Measurements from ENCODE around the gene MAGEB2.
"Not testable (repeated sequence)": the region's sequence is repeated elsewhere in the genome, so short reads cannot be mapped to it uniquely, and the experiment has no call there.

Gene MAGEB2
- total RNA-seq, result 0 reads per million in 3 donors

- Histone ChIP-seq H3K27ac (ENCODE audit: insufficient read depth, low read length, poor library complexity, severe bottlenecking) (no peak within 1 kb of the TSS), H3K27me3 (replicated peaks; ENCODE audit: control insufficient read depth, insufficient read depth, low read length, poor library complexity, severe bottlenecking) (no peaks in the 10 kb centered on the region), H3K4me1 (ENCODE audit: control insufficient read depth, insufficient read depth, low read length, poor library complexity, severe bottlenecking) (no peaks in the 10 kb centered on the region), H3K4me3 (ENCODE audit: insufficient read depth, low read depth, low read length, poor library complexity, severe bottlenecking) (no peak within 1 kb of the TSS), H3K36me3 (ENCODE audit: control insufficient read depth, insufficient read depth, low read length) (no peaks in the 10 kb centered on the region), H3K9me3 (ENCODE audit: control insufficient read depth, low read length) (no peaks in the 10 kb centered on the region)
- DNase-seq, result no peak
These were observed at the start of gene MAGEB2 for GRCh38 chrX:30215357-30215843. MAGEB2 (plus strand) TSS chrX:30215563; CDS start chrX:30218581, 3,018 bp downstream.

GRCh38 chrX:30170900-30171299 lies 44.5 kb upstream of the MAGEB2 start:
- DNase-seq, result no peak
- H3K36me3 ChIP-seq (ENCODE audit: control insufficient read depth, insufficient read depth, low read length), result no peaks in the 10 kb centered on the region

GRCh38 chrX:30181353-30181752 lies 34.0 kb upstream of the MAGEB2 start:
- H3K27me3 ChIP-seq (replicated peaks; ENCODE audit: control insufficient read depth, insufficient read depth, low read length, poor library complexity, severe bottlenecking), result no peaks in the 10 kb centered on the region
- no peak overlapping the region for H3K27ac ChIP-seq (ENCODE audit: insufficient read depth, low read length, poor library complexity, severe bottlenecking)
- H3K9me3 ChIP-seq (ENCODE audit: control insufficient read depth, low read length), result no peaks in the 10 kb centered on the region
- H3K4me3 ChIP-seq (ENCODE audit: insufficient read depth, low read depth, low read length, poor library complexity, severe bottlenecking), result no peak overlapping the region
- H3K36me3 ChIP-seq (ENCODE audit: control insufficient read depth, insufficient read depth, low read length), result no peaks in the 10 kb centered on the region
- H3K4me1 ChIP-seq (ENCODE audit: control insufficient read depth, insufficient read depth, low read length, poor library complexity, severe bottlenecking), result no peaks in the 10 kb centered on the region
- no peak for DNase-seq

More at GRCh38 chrX:30170900-30171299, 44.5 kb upstream of the MAGEB2 start:
- Histone ChIP-seq H3K9me3 (ENCODE audit: control insufficient read depth, low read length) (no peaks in the 10 kb centered on the region), H3K27me3 (replicated peaks; ENCODE audit: control insufficient read depth, insufficient read depth, low read length, poor library complexity, severe bottlenecking) (no peaks in the 10 kb centered on the region), H3K4me1 (ENCODE audit: control insufficient read depth, insufficient read depth, low read length, poor library complexity, severe bottlenecking) (no peaks in the 10 kb centered on the region), H3K27ac (ENCODE audit: insufficient read depth, low read length, poor library complexity, severe bottlenecking) (no peak overlapping the region), H3K4me3 (ENCODE audit: insufficient read depth, low read depth, low read length, poor library complexity, severe bottlenecking) (no peak overlapping the region)

- no peaks in the 10 kb centered on the region for H3K9me3 ChIP-seq (ENCODE audit: control insufficient read depth, low read length)
- no peaks in the 10 kb centered on the region for H3K36me3 ChIP-seq (ENCODE audit: control insufficient read depth, insufficient read depth, low read length)
- DNase-seq, result no peak
- H3K27ac ChIP-seq (ENCODE audit: insufficient read depth, low read length, poor library complexity, severe bottlenecking), result no peak overlapping the region
- H3K4me3 ChIP-seq (ENCODE audit: insufficient read depth, low read depth, low read length, poor library complexity, severe bottlenecking), result no peak overlapping the region
- no peaks in the 10 kb centered on the region for H3K27me3 ChIP-seq (replicated peaks; ENCODE audit: control insufficient read depth, insufficient read depth, low read length, poor library complexity, severe bottlenecking)
- no peaks in the 10 kb centered on the region for H3K4me1 ChIP-seq (ENCODE audit: control insufficient read depth, insufficient read depth, low read length, poor library complexity, severe bottlenecking)
These were observed 31.8 kb upstream of the MAGEB2 start for GRCh38 chrX:30183554-30183953.

GRCh38 chrX:30190426-30190825 lies 24.9 kb upstream of the MAGEB2 start:
- Histone ChIP-seq H3K36me3 (ENCODE audit: control insufficient read depth, insufficient read depth, low read length) (no peaks in the 10 kb centered on the region), H3K27me3 (replicated peaks; ENCODE audit: control insufficient read depth, insufficient read depth, low read length, poor library complexity, severe bottlenecking) (no peaks in the 10 kb centered on the region), H3K4me1 (ENCODE audit: control insufficient read depth, insufficient read depth, low read length, poor library complexity, severe bottlenecking) (no peaks in the 10 kb centered on the region), H3K9me3 (ENCODE audit: control insufficient read depth, low read length) (no peaks in the 10 kb centered on the region), H3K4me3 (ENCODE audit: insufficient read depth, low read depth, low read length, poor library complexity, severe bottlenecking) (no peak overlapping the region), H3K27ac (ENCODE audit: insufficient read depth, low read length, poor library complexity, severe bottlenecking) (no peak overlapping the region)
- DNase-seq, result no peak

GRCh38 chrX:30193910-30194309 lies 21.5 kb upstream of the MAGEB2 start:
- H3K27ac ChIP-seq (ENCODE audit: insufficient read depth, low read length, poor library complexity, severe bottlenecking); H3K36me3 ChIP-seq (ENCODE audit: control insufficient read depth, insufficient read depth, low read length); H3K4me3 ChIP-seq (ENCODE audit: insufficient read depth, low read depth, low read length, poor library complexity, severe bottlenecking); H3K9me3 ChIP-seq (ENCODE audit: control insufficient read depth, low read length); H3K4me1 ChIP-seq (ENCODE audit: control insufficient read depth, insufficient read depth, low read length, poor library complexity, severe bottlenecking); DNase-seq; H3K27me3 ChIP-seq (replicated peaks; ENCODE audit: control insufficient read depth, insufficient read depth, low read length, poor library complexity, severe bottlenecking): not testable (repeated sequence)

- H3K36me3 ChIP-seq (ENCODE audit: control insufficient read depth, insufficient read depth, low read length), result no peaks in the 10 kb centered on the region
- no peak for DNase-seq
- no peaks in the 10 kb centered on the region for H3K9me3 ChIP-seq (ENCODE audit: control insufficient read depth, low read length)
- no peaks in the 10 kb centered on the region for H3K4me1 ChIP-seq (ENCODE audit: control insufficient read depth, insufficient read depth, low read length, poor library complexity, severe bottlenecking)
- H3K27me3 ChIP-seq (replicated peaks; ENCODE audit: control insufficient read depth, insufficient read depth, low read length, poor library complexity, severe bottlenecking), result no peaks in the 10 kb centered on the region
- no peak overlapping the region for H3K27ac ChIP-seq (ENCODE audit: insufficient read depth, low read length, poor library complexity, severe bottlenecking)
- H3K4me3 ChIP-seq (ENCODE audit: insufficient read depth, low read depth, low read length, poor library complexity, severe bottlenecking), result no peak overlapping the region
These were observed 19.0 kb upstream of the MAGEB2 start for GRCh38 chrX:30196322-30196721.

- no peaks in the 10 kb centered on the region for H3K36me3 ChIP-seq (ENCODE audit: control insufficient read depth, insufficient read depth, low read length)
- H3K27me3 ChIP-seq (replicated peaks; ENCODE audit: control insufficient read depth, insufficient read depth, low read length, poor library complexity, severe bottlenecking), result no peaks in the 10 kb centered on the region
- no peak overlapping the region for H3K4me3 ChIP-seq (ENCODE audit: insufficient read depth, low read depth, low read length, poor library complexity, severe bottlenecking)
- no peak for DNase-seq
- no peak overlapping the region for H3K27ac ChIP-seq (ENCODE audit: insufficient read depth, low read length, poor library complexity, severe bottlenecking)
- no peaks in the 10 kb centered on the region for H3K4me1 ChIP-seq (ENCODE audit: control insufficient read depth, insufficient read depth, low read length, poor library complexity, severe bottlenecking)
- no peaks in the 10 kb centered on the region for H3K9me3 ChIP-seq (ENCODE audit: control insufficient read depth, low read length)
These were observed 3.2 kb upstream of the MAGEB2 start for GRCh38 chrX:30212172-30212571.

- no peaks in the 10 kb centered on the region for H3K36me3 ChIP-seq (ENCODE audit: control insufficient read depth, insufficient read depth, low read length)
- no peaks in the 10 kb centered on the region for H3K27me3 ChIP-seq (replicated peaks; ENCODE audit: control insufficient read depth, insufficient read depth, low read length, poor library complexity, severe bottlenecking)
- no peaks in the 10 kb centered on the region for H3K4me1 ChIP-seq (ENCODE audit: control insufficient read depth, insufficient read depth, low read length, poor library complexity, severe bottlenecking)
- no peak overlapping the region for H3K27ac ChIP-seq (ENCODE audit: insufficient read depth, low read length, poor library complexity, severe bottlenecking)
- DNase-seq, result no peak
- H3K4me3 ChIP-seq (ENCODE audit: insufficient read depth, low read depth, low read length, poor library complexity, severe bottlenecking), result no peak overlapping the region
- no peaks in the 10 kb centered on the region for H3K9me3 ChIP-seq (ENCODE audit: control insufficient read depth, low read length)
These were observed 2.1 kb downstream of the MAGEB2 start for GRCh38 chrX:30217465-30217864.

GRCh38 chrX:30219372-30219771 lies 4.0 kb downstream of the MAGEB2 start:
- no peaks in the 10 kb centered on the region for H3K9me3 ChIP-seq (ENCODE audit: control insufficient read depth, low read length)
- no peaks in the 10 kb centered on the region for H3K4me1 ChIP-seq (ENCODE audit: control insufficient read depth, insufficient read depth, low read length, poor library complexity, severe bottlenecking)
- H3K36me3 ChIP-seq (ENCODE audit: control insufficient read depth, insufficient read depth, low read length), result no peaks in the 10 kb centered on the region
- H3K4me3 ChIP-seq (ENCODE audit: insufficient read depth, low read depth, low read length, poor library complexity, severe bottlenecking), result no peak overlapping the region
- H3K27me3 ChIP-seq (replicated peaks; ENCODE audit: control insufficient read depth, insufficient read depth, low read length, poor library complexity, severe bottlenecking), result no peaks in the 10 kb centered on the region
- no peak overlapping the region for H3K27ac ChIP-seq (ENCODE audit: insufficient read depth, low read length, poor library complexity, severe bottlenecking)
- DNase-seq, result no peak
